Sigmoid colon (tissue), 4 donors: ENCODE measurements around the gene RPL21.
A peak's percentile ranks its signal among the peaks of the same experiment; 100 is the strongest.

ENCODE experiments used
- EP300 ChIP-seq, 4 donors: sonication (generic); formaldehyde crosslinking; IDR thresholded peaks; one replicate each; pipeline ENCODE4 v1.6.1; 2017; ENCODE audit warnings: antibody characterized with exemption in 4 of 4
- TF ChIP-seq, protein P1 (sequence below), 4 experiments: fragments of 450-650 bp in 3 of 4; fragments of 200-600 bp in 1 of 4; IDR thresholded peaks; one replicate each; pipeline ENCODE4 v1.5.1; 2016 to 2019; ENCODE audit warnings: antibody characterized with exemption in 4 of 4, mild to moderate bottlenecking in 3 of 4, moderate library complexity in 2 of 4

DNA sequence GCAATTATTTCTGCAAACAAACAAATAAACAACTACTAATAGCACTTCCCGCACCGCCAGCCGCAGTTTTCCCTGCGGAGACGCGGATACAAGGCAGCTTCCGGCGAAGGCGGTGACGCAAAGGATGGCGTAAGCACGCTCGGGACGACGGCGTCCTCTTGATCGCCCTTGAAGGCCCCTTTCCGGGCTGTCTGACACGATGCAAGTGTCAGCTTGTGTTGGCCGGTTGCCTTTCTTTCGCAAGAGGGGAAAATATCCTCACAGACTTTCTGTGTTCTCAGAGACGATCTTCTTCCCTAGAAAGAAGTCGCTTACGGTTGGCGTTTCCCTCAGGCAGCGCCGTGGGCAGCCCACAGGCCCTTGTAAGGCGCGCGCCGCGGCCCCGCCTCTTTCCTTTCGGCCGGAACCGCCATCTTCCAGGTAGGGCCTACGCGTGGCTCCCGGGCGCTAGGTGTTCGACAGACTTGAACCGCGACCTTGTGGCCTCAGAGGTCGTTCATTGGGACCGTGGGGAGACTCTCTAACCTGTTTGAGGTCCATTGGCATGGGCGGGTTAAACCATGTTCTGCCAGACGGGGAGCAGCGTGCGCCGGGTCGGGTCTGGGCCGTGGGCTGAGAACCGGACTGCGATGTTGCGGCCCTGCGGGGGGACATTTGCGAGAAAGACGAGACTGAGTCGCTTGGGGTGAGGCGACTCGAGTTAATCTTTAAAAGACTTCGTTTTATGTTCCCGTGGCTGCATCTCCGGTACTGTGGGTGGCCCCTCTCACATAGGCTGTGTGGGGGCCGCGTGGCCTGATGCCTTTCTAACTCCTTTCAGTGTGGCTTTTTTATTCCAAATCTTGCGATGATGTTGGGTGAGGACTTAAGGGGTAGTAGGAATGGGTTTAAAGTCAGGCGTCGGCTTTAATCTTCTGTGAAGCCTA, at the start of gene RPL21:
- TF ChIP-seq, protein P1, sequence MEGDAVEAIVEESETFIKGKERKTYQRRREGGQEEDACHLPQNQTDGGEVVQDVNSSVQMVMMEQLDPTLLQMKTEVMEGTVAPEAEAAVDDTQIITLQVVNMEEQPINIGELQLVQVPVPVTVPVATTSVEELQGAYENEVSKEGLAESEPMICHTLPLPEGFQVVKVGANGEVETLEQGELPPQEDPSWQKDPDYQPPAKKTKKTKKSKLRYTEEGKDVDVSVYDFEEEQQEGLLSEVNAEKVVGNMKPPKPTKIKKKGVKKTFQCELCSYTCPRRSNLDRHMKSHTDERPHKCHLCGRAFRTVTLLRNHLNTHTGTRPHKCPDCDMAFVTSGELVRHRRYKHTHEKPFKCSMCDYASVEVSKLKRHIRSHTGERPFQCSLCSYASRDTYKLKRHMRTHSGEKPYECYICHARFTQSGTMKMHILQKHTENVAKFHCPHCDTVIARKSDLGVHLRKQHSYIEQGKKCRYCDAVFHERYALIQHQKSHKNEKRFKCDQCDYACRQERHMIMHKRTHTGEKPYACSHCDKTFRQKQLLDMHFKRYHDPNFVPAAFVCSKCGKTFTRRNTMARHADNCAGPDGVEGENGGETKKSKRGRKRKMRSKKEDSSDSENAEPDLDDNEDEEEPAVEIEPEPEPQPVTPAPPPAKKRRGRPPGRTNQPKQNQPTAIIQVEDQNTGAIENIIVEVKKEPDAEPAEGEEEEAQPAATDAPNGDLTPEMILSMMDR (IDR thresholded peaks at IDR 0.05), result no peak
- TF ChIP-seq EP300 (IDR thresholded peaks at IDR 0.05), result peak in 3 of 4 donors; percentile 25 to 87 (median 86)
